Thyroid gland (tissue), 4 donors: ENCODE results near the gene MIER3. TPM values are rescaled to one million over a fixed set of nuclear protein-coding genes. Genes with fewer than 3 reads are reported as not detected.

Experiments
- DNase-seq, 2 donors: peaks; one replicate each; pipeline ENCODE4 v3.0.0-alpha.2; 2019
- H3K27ac ChIP-seq, 3 donors: fragments of 200-600 bp; sonication (generic); 1 replicate in 2 of 3; 2 replicates in 1 of 3; pipeline ENCODE4 v1.5.1; 2016 to 2019; ENCODE audit warnings: mild to moderate bottlenecking in 1 of 3, moderate library complexity in 1 of 3
- H3K27me3 ChIP-seq: fragments of 200-600 bp; sonication (generic); one replicate; pipeline ENCODE4 v1.5.1; 2019
- H3K36me3 ChIP-seq, 2 donors: fragments of 200-600 bp; sonication (generic); one replicate each; pipeline ENCODE4 v1.5.1; 2016 to 2019
- H3K4me1 ChIP-seq, 2 donors: fragments of 200-600 bp; sonication (generic); one replicate each; pipeline ENCODE4 v1.5.1; 2017 to 2019
- H3K4me3 ChIP-seq, 3 donors: fragments of 200-600 bp; sonication (generic); replicated peaks in 1 of 3; 1 replicate in 2 of 3; 2 replicates in 1 of 3; pipeline ENCODE4 v1.5.1; 2016; ENCODE audit warnings: mild to moderate bottlenecking in 1 of 3
- H3K9me3 ChIP-seq: fragments of 200-600 bp; sonication (generic); one replicate; pipeline ENCODE4 v1.5.1; 2017
- CTCF ChIP-seq, 6 experiments: fragments of 200-600 bp in 3 of 6; fragments of 450-650 bp in 3 of 6; sonication (generic) in 3 of 6; IDR thresholded peaks; one replicate each; pipeline ENCODE4 v1.5.1; 2016 to 2019; ENCODE audit warnings: antibody characterized with exemption in 6 of 6, mild to moderate bottlenecking in 2 of 6, inconsistent platforms in 1 of 6, moderate library complexity in 1 of 6
- POLR2A ChIP-seq, 2 donors: fragments of 450-650 bp; IDR thresholded peaks; one replicate each; pipeline ENCODE4 v1.6.1; 2017; ENCODE audit warnings: antibody characterized with exemption in 2 of 2, mild to moderate bottlenecking in 2 of 2, moderate library complexity in 1 of 2
- WGBS, 2 donors: methylation state at CpG; one replicate each; pipeline ENCODE4 v1.1.5; 2017; 5-methylcytosine and 5-hydroxymethylcytosine counted together
- intact Hi-C: fragments of 100-400 bp; cut with DNase I; formaldehyde crosslinking; loops from one replicate; pipeline ENCODE4 v1.15.1; 2023
- total RNA-seq, 4 donors: library from RNA; depleted of rRNA; stranded (reverse); fragments of >200 nt; gene quantifications; one replicate each; pipeline ENCODE4 v1.2.3, GENCODE V29; 2016

The MIER3 gene
- total RNA-seq, 4 donors from 2014 or later, result 24.7 to 54.9 (median 29.7) TPM

- H3K36me3 ChIP-seq, result no peaks in the 10 kb centered on the region
- H3K27ac ChIP-seq, result peak overlapping the region; percentile 89 to 96 (median 94)
- no peaks in the 10 kb centered on the region for H3K9me3 ChIP-seq
- no peaks in the 10 kb centered on the region for H3K27me3 ChIP-seq
- DNase-seq, result peak; percentile 80 to 83
- WGBS, 2 donors, result 0 to 1% methylated on average over 19 of the region's 19 CpGs
- intact Hi-C loops, result loop anchor here (10.0 kb wide), 2 partner anchors 266 to 316 kb away; partner anchors contain the start of gene GPBP1
- H3K4me3 ChIP-seq, result peak overlapping the region; percentile 54 to 58 (median 58)
- H3K4me1 ChIP-seq, result peaks cover 0 to 4% of the 10 kb centered on the region in 2 donors
- TF ChIP-seq CTCF (IDR thresholded peaks at IDR 0.05), result no peak
- no peak for TF ChIP-seq POLR2A (IDR thresholded peaks at IDR 0.05)
These were observed 43.0 kb downstream of the MIER3 start for GRCh38 chr5:56908942-56909293.

GRCh38 chr5:56900858-56901578 is 50.9 kb downstream of the MIER3 start:
- Histone ChIP-seq H3K4me3 (no peak overlapping the region), H3K27me3 (no peaks in the 10 kb centered on the region), H3K4me1 (no peaks in the 10 kb centered on the region), H3K27ac (no peak overlapping the region), H3K36me3 (no peaks in the 10 kb centered on the region), H3K9me3 (no peaks in the 10 kb centered on the region)
- 35% methylated on average over 3 of the region's 3 CpGs for WGBS, 2 donors
- TF ChIP-seq POLR2A (IDR thresholded peaks at IDR 0.05) (no peak), CTCF (IDR thresholded peaks at IDR 0.05) (peak; percentile 45 to 77 (median 56))
- DNase-seq, result no peak
- intact Hi-C loops, result loop anchor here (10.0 kb wide), 2 partner anchors 274 to 324 kb away; partner anchors contain the start of gene GPBP1

GRCh38 chr5:56900395-56900794 is 51.5 kb downstream of the MIER3 start:
- Histone ChIP-seq H3K36me3 (no peaks in the 10 kb centered on the region), H3K27me3 (no peaks in the 10 kb centered on the region), H3K4me1 (no peaks in the 10 kb centered on the region), H3K9me3 (no peaks in the 10 kb centered on the region), H3K4me3 (no peak overlapping the region), H3K27ac (no peak overlapping the region)
- no peak for TF ChIP-seq POLR2A (IDR thresholded peaks at IDR 0.05)
- TF ChIP-seq CTCF (IDR thresholded peaks at IDR 0.05), result no peak
- 63 to 64% methylated on average over 4 of the region's 4 CpGs for WGBS, 2 donors
- DNase-seq, result no peak
- intact Hi-C loops, result loop anchor here (10.0 kb wide), 2 partner anchors 274 to 324 kb away; partner anchors contain the start of gene GPBP1

- intact Hi-C loops, result no loop called here
- WGBS, 2 donors, result 90 to 93% methylated on average over 4 of the region's 4 CpGs
- Histone ChIP-seq H3K4me1 (no peaks in the 10 kb centered on the region), H3K4me3 (no peak overlapping the region), H3K27me3 (no peaks in the 10 kb centered on the region), H3K9me3 (no peaks in the 10 kb centered on the region), H3K27ac (no peak overlapping the region), H3K36me3 (peaks cover 0 to 8% of the 10 kb centered on the region in 2 donors)
- no peak for DNase-seq
- no peak for TF ChIP-seq POLR2A (IDR thresholded peaks at IDR 0.05)
These were observed 53.7 kb downstream of the MIER3 start for GRCh38 chr5:56898213-56898612.

GRCh38 chr5:56896763-56897162 is 55.2 kb downstream of the MIER3 start:
- Histone ChIP-seq H3K4me3 (no peak overlapping the region), H3K4me1 (no peaks in the 10 kb centered on the region), H3K27me3 (no peaks in the 10 kb centered on the region), H3K36me3 (peaks cover 0 to 8% of the 10 kb centered on the region in 2 donors), H3K9me3 (no peaks in the 10 kb centered on the region), H3K27ac (no peak overlapping the region)
- no peak for DNase-seq
- no peak for TF ChIP-seq CTCF (IDR thresholded peaks at IDR 0.05)
- no peak for TF ChIP-seq POLR2A (IDR thresholded peaks at IDR 0.05)
- WGBS, 2 donors, result 85 to 95% methylated on average over 4 of the region's 4 CpGs
- intact Hi-C loops, result no loop called here
